Suprapubic skin (tissue), 4 donors: ENCODE data around the gene DCP1A. TPM values are rescaled to one million over a fixed set of nuclear protein-coding genes. Genes with fewer than 3 reads are reported as not detected.

ENCODE experiments used
- DNase-seq, 2 donors: peaks; one replicate each; pipeline ENCODE4 v3.0.0-alpha.2; 2019; ENCODE audit warnings: low spot score in 2 of 2
- H3K27ac ChIP-seq: fragments of 200-600 bp; sonication (generic); one replicate; pipeline ENCODE4 v1.5.1; 2019
- H3K27me3 ChIP-seq: fragments of 200-600 bp; sonication (generic); one replicate; pipeline ENCODE4 v1.5.1; 2019
- H3K36me3 ChIP-seq: fragments of 200-600 bp; sonication (generic); one replicate; pipeline ENCODE4 v1.5.1; 2019
- H3K4me1 ChIP-seq: fragments of 200-600 bp; sonication (generic); one replicate; pipeline ENCODE4 v1.5.1; 2019
- H3K4me3 ChIP-seq: fragments of 200-600 bp; sonication (generic); one replicate; pipeline ENCODE4 v1.5.1; 2019; ENCODE audit warnings: mild to moderate bottlenecking
- H3K9me3 ChIP-seq: fragments of 200-600 bp; sonication (generic); one replicate; pipeline ENCODE4 v1.5.1; 2019
- EP300 ChIP-seq: sonication (generic); formaldehyde crosslinking; IDR thresholded peaks from one replicate; pipeline ENCODE4 v1.6.1; 2017; ENCODE audit warnings: antibody characterized with exemption
- POLR2A ChIP-seq, 2 donors: fragments of 450-650 bp; IDR thresholded peaks; one replicate each; pipeline ENCODE4 v1.6.1; 2017; ENCODE audit warnings: antibody characterized with exemption in 2 of 2, mild to moderate bottlenecking in 2 of 2, moderate library complexity in 2 of 2
- POLR2AphosphoS5 ChIP-seq, 3 donors: sonication (generic); formaldehyde crosslinking; IDR thresholded peaks; one replicate each; pipeline ENCODE4 v1.6.1; 2017; ENCODE audit warnings: antibody characterized with exemption in 3 of 3
- WGBS: methylation state at CpG from one replicate; pipeline ENCODE4 v1.1.5; 2018; 5-methylcytosine and 5-hydroxymethylcytosine counted together
- total RNA-seq, 4 donors: library from RNA; depleted of rRNA; stranded (reverse); fragments of >200 nt; gene quantifications; one replicate each; pipeline ENCODE4 v1.1.0, GENCODE V29; 2016
- TF ChIP-seq, protein P1 (sequence below), 2 donors: fragments of 200-600 bp in 1 of 2; fragments of 450-650 bp in 1 of 2; sonication (generic) in 1 of 2; IDR thresholded peaks; one replicate each; pipeline ENCODE4 v1.5.1; 2016 to 2019; ENCODE audit warnings: antibody characterized with exemption in 2 of 2, mild to moderate bottlenecking in 1 of 2, moderate library complexity in 1 of 2

DCP1A gene
- total RNA-seq, 4 donors from 2014 or later = 18.0 to 30.1 (median 22.8) TPM

DNA sequence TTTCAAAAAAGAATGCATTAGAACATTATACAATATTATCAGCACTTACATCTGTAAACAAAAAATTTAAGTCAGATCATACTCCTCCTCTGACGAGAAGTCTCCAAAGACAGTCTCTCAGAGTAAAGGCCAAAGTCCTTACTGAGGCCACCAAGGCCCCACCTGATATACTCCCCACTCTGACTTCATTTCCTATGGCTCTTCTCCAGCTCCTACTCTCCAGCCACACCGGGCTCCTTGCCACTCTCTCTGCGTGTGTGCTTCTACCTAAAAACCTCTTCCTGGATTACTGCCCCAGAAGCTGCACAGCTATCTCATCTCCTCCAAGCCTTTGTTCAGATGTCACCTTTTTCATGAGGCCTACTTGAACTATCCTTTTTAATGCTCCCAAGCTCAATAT, 5.0 kb downstream of the DCP1A start:
- H3K27me3 ChIP-seq = no peaks in the 10 kb centered on the region
- no peak overlapping the region for H3K4me3 ChIP-seq
- H3K36me3 ChIP-seq = peaks cover 54% of the 10 kb centered on the region
- no peak for DNase-seq
- 56% methylated on average over 3 of the region's 3 CpGs for WGBS
- peaks cover 23% of the 10 kb centered on the region for H3K4me1 ChIP-seq
- no peaks in the 10 kb centered on the region for H3K9me3 ChIP-seq
- no peak for TF ChIP-seq EP300
- TF ChIP-seq POLR2AphosphoS5 (IDR thresholded peaks at IDR 0.05) = no peak
- TF ChIP-seq, protein P1, sequence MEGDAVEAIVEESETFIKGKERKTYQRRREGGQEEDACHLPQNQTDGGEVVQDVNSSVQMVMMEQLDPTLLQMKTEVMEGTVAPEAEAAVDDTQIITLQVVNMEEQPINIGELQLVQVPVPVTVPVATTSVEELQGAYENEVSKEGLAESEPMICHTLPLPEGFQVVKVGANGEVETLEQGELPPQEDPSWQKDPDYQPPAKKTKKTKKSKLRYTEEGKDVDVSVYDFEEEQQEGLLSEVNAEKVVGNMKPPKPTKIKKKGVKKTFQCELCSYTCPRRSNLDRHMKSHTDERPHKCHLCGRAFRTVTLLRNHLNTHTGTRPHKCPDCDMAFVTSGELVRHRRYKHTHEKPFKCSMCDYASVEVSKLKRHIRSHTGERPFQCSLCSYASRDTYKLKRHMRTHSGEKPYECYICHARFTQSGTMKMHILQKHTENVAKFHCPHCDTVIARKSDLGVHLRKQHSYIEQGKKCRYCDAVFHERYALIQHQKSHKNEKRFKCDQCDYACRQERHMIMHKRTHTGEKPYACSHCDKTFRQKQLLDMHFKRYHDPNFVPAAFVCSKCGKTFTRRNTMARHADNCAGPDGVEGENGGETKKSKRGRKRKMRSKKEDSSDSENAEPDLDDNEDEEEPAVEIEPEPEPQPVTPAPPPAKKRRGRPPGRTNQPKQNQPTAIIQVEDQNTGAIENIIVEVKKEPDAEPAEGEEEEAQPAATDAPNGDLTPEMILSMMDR (IDR thresholded peaks at IDR 0.05) = no peak
- no peak for TF ChIP-seq POLR2A (IDR thresholded peaks at IDR 0.05)
- no peak overlapping the region for H3K27ac ChIP-seq

DNA sequence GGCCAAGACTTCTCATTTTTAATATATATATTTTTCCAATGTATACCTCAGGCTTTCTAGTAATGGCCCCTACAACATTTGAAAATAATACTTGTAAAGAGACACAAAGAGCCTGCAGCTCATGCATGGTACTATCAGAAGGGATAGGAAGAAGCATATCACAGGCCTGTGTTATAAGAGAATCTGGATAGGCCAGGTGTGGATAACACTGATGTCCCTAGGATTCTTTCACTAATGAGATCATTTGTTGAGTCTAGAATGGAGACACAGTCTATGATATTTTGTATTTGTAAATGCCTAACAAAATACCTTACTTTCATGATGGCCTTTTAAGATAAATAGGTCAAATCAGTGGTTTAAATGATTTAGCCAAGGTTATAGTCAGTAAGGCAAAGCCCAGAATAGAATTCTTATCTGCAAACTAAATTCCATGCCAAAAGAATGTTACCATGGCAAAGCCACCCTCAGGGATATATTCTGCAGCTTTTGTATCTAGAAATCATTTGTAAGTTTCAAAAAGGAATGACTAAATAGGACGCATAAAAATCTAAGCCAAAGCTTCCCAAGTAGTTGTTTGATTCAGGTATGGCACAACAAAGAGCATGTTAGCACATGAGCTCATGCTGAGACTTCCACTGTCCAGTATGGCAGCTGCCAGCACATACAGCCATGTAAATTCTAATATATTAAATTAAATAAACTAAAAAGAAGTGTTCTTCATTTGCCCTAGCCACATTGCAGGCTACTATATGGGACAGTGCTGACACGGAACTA, 10.0 kb downstream of the DCP1A start:
- Histone ChIP-seq H3K9me3 (no peaks in the 10 kb centered on the region), H3K4me3 (no peak overlapping the region), H3K36me3 (peaks cover 57% of the 10 kb centered on the region), H3K4me1 (no peaks in the 10 kb centered on the region), H3K27me3 (no peaks in the 10 kb centered on the region), H3K27ac (no peak overlapping the region)
- TF ChIP-seq POLR2A (IDR thresholded peaks at IDR 0.05) (no peak), EP300 (no peak), POLR2AphosphoS5 (IDR thresholded peaks at IDR 0.05) (no peak)
- TF ChIP-seq, protein P1 (IDR thresholded peaks at IDR 0.05) = no peak
- WGBS = 70% methylated on average over 2 of the region's 2 CpGs
- no peak for DNase-seq

- no peak overlapping the region for H3K27ac ChIP-seq
- peaks cover 34% of the 10 kb centered on the region for H3K36me3 ChIP-seq
- no peak overlapping the region for H3K4me3 ChIP-seq
- H3K27me3 ChIP-seq = no peaks in the 10 kb centered on the region
- no peak for DNase-seq
- H3K9me3 ChIP-seq = no peaks in the 10 kb centered on the region
- TF ChIP-seq POLR2A (IDR thresholded peaks at IDR 0.05) = no peak
- no peak for TF ChIP-seq POLR2AphosphoS5 (IDR thresholded peaks at IDR 0.05)
- TF ChIP-seq, protein P1 (IDR thresholded peaks at IDR 0.05) = no peak
- TF ChIP-seq EP300 = no peak
- H3K4me1 ChIP-seq = no peaks in the 10 kb centered on the region
- 96% methylated on average over 6 of the region's 6 CpGs for WGBS
Measured at GRCh38 chr3:53334742-53335141, 12.6 kb downstream of the DCP1A start.

GRCh38 chr3:53331871-53332270, 15.5 kb downstream of the DCP1A start:
- H3K27ac ChIP-seq = no peak overlapping the region
- no peaks in the 10 kb centered on the region for H3K27me3 ChIP-seq
- H3K9me3 ChIP-seq = no peaks in the 10 kb centered on the region
- DNase-seq = no peak
- WGBS = 93% methylated on average over 1 of the region's 1 CpG
- peaks cover 25% of the 10 kb centered on the region for H3K36me3 ChIP-seq
- no peaks in the 10 kb centered on the region for H3K4me1 ChIP-seq
- no peak overlapping the region for H3K4me3 ChIP-seq
- no peak for TF ChIP-seq POLR2AphosphoS5 (IDR thresholded peaks at IDR 0.05)
- TF ChIP-seq POLR2A (IDR thresholded peaks at IDR 0.05) = no peak
- no peak for TF ChIP-seq EP300
- TF ChIP-seq, protein P1 (IDR thresholded peaks at IDR 0.05) = no peak

DNA sequence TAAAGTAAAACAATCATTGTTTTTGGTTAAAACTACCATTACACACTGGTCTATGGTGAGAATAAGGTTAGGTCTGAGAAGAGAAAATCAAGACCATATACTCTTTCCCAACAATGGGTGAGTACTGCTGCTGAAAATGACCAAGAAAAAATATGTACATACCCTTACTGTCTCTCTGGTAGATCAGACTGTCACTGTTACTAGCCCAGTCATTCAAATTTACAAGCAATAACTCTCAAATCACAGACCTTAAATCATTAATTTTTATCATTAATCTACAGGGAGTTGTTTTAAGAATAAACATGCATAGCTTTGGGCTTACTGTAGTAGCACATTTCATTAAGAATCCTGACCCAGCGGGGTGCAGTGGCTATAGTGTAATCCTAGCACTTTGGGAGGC, 17.4 kb downstream of the DCP1A start:
- H3K4me1 ChIP-seq = no peaks in the 10 kb centered on the region
- H3K27ac ChIP-seq = no peak overlapping the region
- H3K4me3 ChIP-seq = no peak overlapping the region
- TF ChIP-seq POLR2A (IDR thresholded peaks at IDR 0.05) = no peak
- no peak for TF ChIP-seq POLR2AphosphoS5 (IDR thresholded peaks at IDR 0.05)
- TF ChIP-seq EP300 = no peak
- TF ChIP-seq, protein P1 (IDR thresholded peaks at IDR 0.05) = no peak
- peaks cover 25% of the 10 kb centered on the region for H3K36me3 ChIP-seq
- H3K9me3 ChIP-seq = no peaks in the 10 kb centered on the region
- H3K27me3 ChIP-seq = no peaks in the 10 kb centered on the region
- no peak for DNase-seq
- 94% methylated on average over 1 of the region's 1 CpG for WGBS
